B cell (primary cell): ENCODE results near the gene TRAM2.

Experiments used
- EZH2 ChIP-seq: IDR thresholded peaks from 2 replicates; pipeline ENCODE4 v1.6.1; 2012; ENCODE audit warnings: borderline replicate concordance, low read depth, mild to moderate bottlenecking, moderate library complexity, low read length; ENCODE audit not compliant: insufficient read depth, poor library complexity, severe bottlenecking
- TF ChIP-seq, protein P1 (sequence below): fragments of 200-600 bp; IDR thresholded peaks from one replicate; pipeline ENCODE4 v1.8.0; 2022; ENCODE audit warnings: antibody characterized with exemption, mild to moderate bottlenecking

DNA sequence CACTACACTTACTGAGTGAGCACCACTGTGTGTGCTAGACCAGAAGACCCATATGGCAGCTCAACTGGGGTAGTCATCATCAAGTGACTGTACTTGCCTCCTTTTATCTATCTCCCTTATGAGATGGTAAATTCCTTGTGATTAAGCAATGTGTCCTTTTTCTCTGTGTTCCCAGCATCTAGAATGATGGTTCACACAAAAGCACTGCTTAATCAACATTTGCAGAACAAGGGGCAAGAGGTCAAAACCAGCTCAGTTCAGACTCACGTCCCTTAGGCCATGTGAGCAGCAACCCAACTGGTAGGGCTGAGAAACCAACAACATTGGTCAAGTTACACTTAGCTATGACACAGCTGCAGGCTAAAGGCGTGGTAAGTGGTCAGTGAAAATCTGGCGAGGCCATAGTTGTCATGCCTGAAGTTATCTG is 10.0 kb downstream of the TRAM2 start:
- TF ChIP-seq, protein P1, sequence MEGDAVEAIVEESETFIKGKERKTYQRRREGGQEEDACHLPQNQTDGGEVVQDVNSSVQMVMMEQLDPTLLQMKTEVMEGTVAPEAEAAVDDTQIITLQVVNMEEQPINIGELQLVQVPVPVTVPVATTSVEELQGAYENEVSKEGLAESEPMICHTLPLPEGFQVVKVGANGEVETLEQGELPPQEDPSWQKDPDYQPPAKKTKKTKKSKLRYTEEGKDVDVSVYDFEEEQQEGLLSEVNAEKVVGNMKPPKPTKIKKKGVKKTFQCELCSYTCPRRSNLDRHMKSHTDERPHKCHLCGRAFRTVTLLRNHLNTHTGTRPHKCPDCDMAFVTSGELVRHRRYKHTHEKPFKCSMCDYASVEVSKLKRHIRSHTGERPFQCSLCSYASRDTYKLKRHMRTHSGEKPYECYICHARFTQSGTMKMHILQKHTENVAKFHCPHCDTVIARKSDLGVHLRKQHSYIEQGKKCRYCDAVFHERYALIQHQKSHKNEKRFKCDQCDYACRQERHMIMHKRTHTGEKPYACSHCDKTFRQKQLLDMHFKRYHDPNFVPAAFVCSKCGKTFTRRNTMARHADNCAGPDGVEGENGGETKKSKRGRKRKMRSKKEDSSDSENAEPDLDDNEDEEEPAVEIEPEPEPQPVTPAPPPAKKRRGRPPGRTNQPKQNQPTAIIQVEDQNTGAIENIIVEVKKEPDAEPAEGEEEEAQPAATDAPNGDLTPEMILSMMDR = no peak
- no peak for TF ChIP-seq EZH2
